Neutrophil (primary cell): ENCODE results near the gene IL1RAPL2.
"Not testable (repeated sequence)": the region's sequence is repeated elsewhere in the genome, so short reads cannot be mapped to it uniquely, and the experiment has no call there.

Source experiments
- H3K27ac ChIP-seq: fragments of 200-600 bp; sonication (generic); 2 replicates; pipeline ENCODE4 v1.5.1; 2016; ENCODE audit warnings: mild to moderate bottlenecking, moderate library complexity
- H3K27me3 ChIP-seq: fragments of 200-600 bp; sonication (generic); 2 replicates; pipeline ENCODE4 v1.6.0; 2016; ENCODE audit warnings: mild to moderate bottlenecking
- H3K36me3 ChIP-seq: fragments of 200-600 bp; sonication (generic); 2 replicates; pipeline ENCODE4 v1.5.1; 2017
- H3K4me1 ChIP-seq, 2 experiments: fragments of 200-600 bp in 1 of 2; sonication (generic) in 1 of 2; 1 replicate in 1 of 2; 2 replicates in 1 of 2; pipeline versions ENCODE4 v1.5.1 to v1.6.1; 2013 to 2016; ENCODE audit warnings: low read depth in 1 of 2, low read length in 1 of 2, mild to moderate bottlenecking in 1 of 2, moderate library complexity in 1 of 2; ENCODE audit not compliant: control insufficient read depth in 1 of 2, insufficient read depth in 1 of 2
- H3K4me3 ChIP-seq, 2 experiments: fragments of 200-600 bp in 1 of 2; sonication (generic) in 1 of 2; 1 replicate in 1 of 2; 2 replicates in 1 of 2; pipeline ENCODE4 v1.5.1; 2013 to 2016; ENCODE audit warnings: low read depth in 1 of 2, low read length in 1 of 2, mild to moderate bottlenecking in 1 of 2, moderate library complexity in 1 of 2
- H3K9me3 ChIP-seq: fragments of 200-600 bp; sonication (generic); 2 replicates; pipeline ENCODE4 v1.5.1; 2016
- TF ChIP-seq, protein P1 (sequence below): fragments of 200-600 bp; sonication (generic); IDR thresholded peaks from 2 replicates; pipeline ENCODE4 v1.5.1; 2016; ENCODE audit warnings: antibody characterized with exemption

IL1RAPL2 gene

DNA sequence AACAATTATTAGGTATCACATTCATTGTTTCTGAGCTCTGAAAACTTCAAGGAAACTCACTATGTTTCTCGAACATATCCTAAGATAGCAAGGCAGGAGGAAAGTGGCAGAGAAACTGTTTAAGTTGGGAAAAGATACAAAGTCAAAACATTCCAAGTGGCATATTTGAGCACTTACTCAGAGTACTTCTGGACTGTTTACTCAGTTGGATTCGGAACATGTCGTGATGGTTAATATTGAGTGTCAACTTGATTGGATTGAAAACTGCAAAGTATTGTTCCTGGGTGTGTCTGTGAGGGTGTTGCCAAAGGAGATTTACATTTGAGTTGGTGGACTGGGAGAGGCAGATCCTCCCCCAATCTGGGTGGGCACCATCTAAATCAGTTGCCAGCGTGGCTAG, 298.3 kb downstream of the IL1RAPL2 start:
- H3K27me3 ChIP-seq = no peaks in the 10 kb centered on the region
- TF ChIP-seq, protein P1, sequence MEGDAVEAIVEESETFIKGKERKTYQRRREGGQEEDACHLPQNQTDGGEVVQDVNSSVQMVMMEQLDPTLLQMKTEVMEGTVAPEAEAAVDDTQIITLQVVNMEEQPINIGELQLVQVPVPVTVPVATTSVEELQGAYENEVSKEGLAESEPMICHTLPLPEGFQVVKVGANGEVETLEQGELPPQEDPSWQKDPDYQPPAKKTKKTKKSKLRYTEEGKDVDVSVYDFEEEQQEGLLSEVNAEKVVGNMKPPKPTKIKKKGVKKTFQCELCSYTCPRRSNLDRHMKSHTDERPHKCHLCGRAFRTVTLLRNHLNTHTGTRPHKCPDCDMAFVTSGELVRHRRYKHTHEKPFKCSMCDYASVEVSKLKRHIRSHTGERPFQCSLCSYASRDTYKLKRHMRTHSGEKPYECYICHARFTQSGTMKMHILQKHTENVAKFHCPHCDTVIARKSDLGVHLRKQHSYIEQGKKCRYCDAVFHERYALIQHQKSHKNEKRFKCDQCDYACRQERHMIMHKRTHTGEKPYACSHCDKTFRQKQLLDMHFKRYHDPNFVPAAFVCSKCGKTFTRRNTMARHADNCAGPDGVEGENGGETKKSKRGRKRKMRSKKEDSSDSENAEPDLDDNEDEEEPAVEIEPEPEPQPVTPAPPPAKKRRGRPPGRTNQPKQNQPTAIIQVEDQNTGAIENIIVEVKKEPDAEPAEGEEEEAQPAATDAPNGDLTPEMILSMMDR = no peak
- H3K27ac ChIP-seq = no peak overlapping the region
- H3K9me3 ChIP-seq = no peaks in the 10 kb centered on the region
- H3K4me3 ChIP-seq = no peak overlapping the region
- no peaks in the 10 kb centered on the region for H3K4me1 ChIP-seq
- H3K36me3 ChIP-seq = no peaks in the 10 kb centered on the region

DNA sequence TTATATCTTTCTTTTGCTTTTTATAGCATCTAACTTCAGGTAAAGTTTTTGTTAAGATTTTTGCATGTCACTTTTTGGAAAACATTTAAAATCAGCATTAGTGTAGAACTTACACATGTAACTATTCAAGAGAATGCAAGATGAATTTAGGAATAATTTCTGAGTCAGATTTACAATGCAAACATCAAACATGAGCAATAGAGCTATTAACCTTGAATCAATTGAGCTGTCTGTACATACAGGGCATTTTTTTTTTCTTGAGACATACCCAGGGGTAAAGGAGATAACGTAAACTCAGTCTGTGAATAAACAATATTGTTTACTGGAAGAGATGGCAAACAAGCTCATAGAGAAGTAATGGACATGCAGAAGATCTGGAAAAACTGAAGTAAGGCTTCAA, 311.5 kb downstream of the IL1RAPL2 start:
- H3K4me3 ChIP-seq = no peak overlapping the region
- no peaks in the 10 kb centered on the region for H3K9me3 ChIP-seq
- no peak overlapping the region for H3K27ac ChIP-seq
- H3K36me3 ChIP-seq = no peaks in the 10 kb centered on the region
- TF ChIP-seq, protein P1 = no peak
- no peaks in the 10 kb centered on the region for H3K27me3 ChIP-seq
- H3K4me1 ChIP-seq = no peaks in the 10 kb centered on the region

DNA sequence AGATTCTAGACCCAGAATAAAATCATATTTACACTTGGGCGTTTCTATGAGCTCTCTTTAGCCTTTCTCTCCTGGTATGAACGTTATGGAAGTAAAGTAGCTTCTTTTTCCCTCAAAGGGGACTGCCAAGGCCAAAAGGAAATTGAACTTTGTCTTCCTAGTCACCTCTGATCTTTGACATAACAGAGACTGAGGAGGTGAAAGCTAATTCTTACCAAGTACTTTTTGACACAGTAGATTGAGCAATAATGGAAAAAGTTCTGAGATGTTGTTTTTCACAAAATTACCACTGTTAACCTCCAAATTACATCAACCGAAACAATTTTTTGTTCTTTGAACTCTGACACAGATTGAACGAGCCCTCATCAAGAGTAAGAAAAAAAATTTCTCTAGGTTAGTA, 336.1 kb downstream of the IL1RAPL2 start:
- H3K4me3 ChIP-seq = no peak overlapping the region
- no peaks in the 10 kb centered on the region for H3K27me3 ChIP-seq
- H3K27ac ChIP-seq = no peak overlapping the region
- H3K9me3 ChIP-seq = no peaks in the 10 kb centered on the region
- TF ChIP-seq, protein P1 = no peak
- no peaks in the 10 kb centered on the region for H3K36me3 ChIP-seq
- no peaks in the 10 kb centered on the region for H3K4me1 ChIP-seq

DNA sequence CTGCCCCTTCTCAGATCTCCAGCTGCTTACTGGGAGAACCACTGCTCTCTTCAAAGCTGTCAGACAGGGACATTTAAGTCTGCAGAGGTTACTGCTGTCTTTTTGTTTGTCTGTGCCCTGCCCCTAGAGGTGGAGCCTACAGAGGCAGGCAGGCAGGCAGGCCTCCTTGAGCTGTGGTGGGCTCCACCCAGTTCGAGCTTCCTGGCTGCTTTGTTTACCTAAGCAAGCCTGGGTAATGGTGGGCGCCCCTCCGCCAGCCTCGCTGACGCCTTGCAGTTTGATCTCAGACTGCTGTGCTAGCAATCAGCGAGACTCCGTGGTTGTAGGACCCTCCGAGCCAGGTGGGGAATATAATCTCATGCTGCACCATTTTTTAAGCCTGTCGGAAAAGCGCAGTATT, 343.7 kb downstream of the IL1RAPL2 start:
- H3K27me3 ChIP-seq, H3K4me3 ChIP-seq, H3K4me1 ChIP-seq, H3K9me3 ChIP-seq, H3K27ac ChIP-seq, H3K36me3 ChIP-seq: not testable (repeated sequence)

DNA sequence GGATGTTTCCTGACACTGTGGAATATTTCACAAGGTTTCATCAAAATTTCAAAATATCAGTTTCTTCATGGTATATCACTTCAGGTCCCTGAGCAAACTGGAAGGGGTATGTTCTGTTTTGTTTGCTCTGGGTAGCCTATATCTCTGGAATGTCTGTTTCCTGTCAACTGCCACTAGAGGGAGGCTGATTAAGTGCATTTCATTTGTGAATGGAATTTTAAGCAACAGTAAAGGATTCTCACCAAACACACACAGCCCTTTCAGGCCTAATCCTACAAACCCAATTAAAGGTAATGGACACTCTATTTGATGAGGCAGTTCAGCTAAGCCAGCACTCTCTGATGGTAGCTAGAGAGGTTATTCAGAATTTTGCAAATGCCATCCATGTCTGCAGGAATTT, 347.3 kb downstream of the IL1RAPL2 start:
- no peak overlapping the region for H3K27ac ChIP-seq
- TF ChIP-seq, protein P1 = no peak
- no peak overlapping the region for H3K4me3 ChIP-seq
- no peaks in the 10 kb centered on the region for H3K9me3 ChIP-seq
- no peaks in the 10 kb centered on the region for H3K27me3 ChIP-seq
- H3K4me1 ChIP-seq = no peaks in the 10 kb centered on the region
- no peaks in the 10 kb centered on the region for H3K36me3 ChIP-seq

DNA sequence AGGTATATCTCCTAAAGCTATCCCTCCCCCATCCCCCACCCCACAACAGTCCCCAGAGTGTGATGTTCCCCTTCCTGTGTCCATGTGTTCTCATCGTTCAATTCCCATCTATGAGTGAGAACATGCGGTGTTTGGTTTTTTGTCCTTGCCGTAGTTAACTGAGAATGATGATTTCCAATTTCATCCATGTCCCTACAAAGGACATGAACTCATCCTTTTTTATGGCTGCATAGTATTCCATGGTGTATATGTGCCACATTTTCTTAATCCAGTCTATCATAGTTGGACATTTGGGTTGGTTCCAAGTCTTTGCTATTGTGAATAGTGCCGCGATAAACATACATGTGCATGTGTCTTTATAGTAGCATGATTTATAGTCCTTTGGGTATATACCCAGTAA, 348.7 kb downstream of the IL1RAPL2 start:
- H3K27me3 ChIP-seq, H3K4me1 ChIP-seq, H3K36me3 ChIP-seq, H3K9me3 ChIP-seq, H3K4me3 ChIP-seq, H3K27ac ChIP-seq: not testable (repeated sequence)

DNA sequence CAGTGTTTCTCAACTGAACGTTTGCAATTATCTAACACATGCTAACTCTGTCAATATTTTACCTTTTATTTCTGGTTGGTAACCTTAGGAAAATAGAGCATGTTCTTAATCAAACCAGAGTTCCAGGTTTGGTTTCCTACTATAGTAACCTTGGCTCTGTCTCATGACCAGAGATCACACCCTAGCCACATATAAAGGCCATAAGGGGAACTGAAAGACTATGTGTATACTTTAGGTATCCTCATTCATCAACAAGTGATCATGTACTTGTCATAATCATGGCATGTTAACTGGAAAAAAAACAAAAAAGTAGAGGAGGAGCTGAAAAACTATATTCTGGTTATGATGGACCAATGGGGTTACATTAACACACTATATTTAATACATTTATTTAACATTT, 352.1 kb downstream of the IL1RAPL2 start:
- Histone ChIP-seq H3K4me3 (no peak overlapping the region), H3K27ac (no peak overlapping the region), H3K27me3 (no peaks in the 10 kb centered on the region), H3K9me3 (no peaks in the 10 kb centered on the region), H3K4me1 (no peaks in the 10 kb centered on the region), H3K36me3 (no peaks in the 10 kb centered on the region)
- TF ChIP-seq, protein P1 = no peak
